Endometrial microvascular endothelial cells (primary cell): ENCODE data around the gene ZNF672. TPM values are rescaled to one million over a fixed set of nuclear protein-coding genes. Genes with fewer than 3 reads are reported as not detected.
"Not testable (repeated sequence)": the region's sequence is repeated elsewhere in the genome, so short reads cannot be mapped to it uniquely, and the experiment has no call there.

Experiments
- in situ Hi-C: cut with HindIII; loops from 2 replicates; pipeline ENCODE4 v1.10.0; 2017; ENCODE audit warnings: low sequenced_read_pairs, low pct_unique_long_range_greater_than_20kb; ENCODE audit errors: inconsistent ontology term
- total RNA-seq: library from RNA; depleted of rRNA; stranded (reverse); fragments of >200 nt; gene quantifications from one replicate; pipeline ENCODE4 v1.2.3, GENCODE V29; 2015; ENCODE audit errors: inconsistent ontology term

The ZNF672 gene
- total RNA-seq, 1 donor from 2014 or later, result 29.5 TPM

DNA sequence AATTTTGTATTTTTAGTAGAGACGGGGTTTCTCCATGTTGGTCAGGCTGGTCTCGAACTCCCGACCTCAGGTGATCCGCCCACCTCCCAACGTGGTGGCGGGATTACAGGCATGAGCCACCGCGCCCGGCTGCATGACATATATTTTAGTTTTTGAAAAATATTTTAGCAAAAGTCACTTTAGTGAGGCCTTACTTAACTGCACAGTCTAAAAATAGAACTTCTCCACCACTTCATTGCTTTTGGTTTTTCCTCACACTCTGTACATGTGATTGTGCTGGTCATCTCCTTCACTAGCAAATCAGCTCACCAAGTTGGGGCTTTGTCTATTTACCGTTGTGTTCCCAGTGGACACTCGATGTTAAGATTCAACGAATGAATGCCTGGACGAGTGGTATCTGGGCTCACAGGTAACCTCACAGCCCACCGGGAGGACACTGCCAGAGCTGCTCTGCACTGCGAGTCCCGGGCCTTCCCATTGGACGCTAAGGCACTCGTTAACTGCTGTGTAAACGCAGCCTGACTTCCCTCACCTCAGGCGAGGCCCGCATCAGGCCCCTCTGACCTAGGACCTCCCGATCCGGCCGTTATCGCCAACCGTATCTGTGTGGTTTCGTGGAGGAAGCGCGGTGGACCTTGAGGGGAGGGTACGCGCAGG is 34.9 kb downstream of the ZNF672 start:
- in situ Hi-C loops, result no loop called here

DNA sequence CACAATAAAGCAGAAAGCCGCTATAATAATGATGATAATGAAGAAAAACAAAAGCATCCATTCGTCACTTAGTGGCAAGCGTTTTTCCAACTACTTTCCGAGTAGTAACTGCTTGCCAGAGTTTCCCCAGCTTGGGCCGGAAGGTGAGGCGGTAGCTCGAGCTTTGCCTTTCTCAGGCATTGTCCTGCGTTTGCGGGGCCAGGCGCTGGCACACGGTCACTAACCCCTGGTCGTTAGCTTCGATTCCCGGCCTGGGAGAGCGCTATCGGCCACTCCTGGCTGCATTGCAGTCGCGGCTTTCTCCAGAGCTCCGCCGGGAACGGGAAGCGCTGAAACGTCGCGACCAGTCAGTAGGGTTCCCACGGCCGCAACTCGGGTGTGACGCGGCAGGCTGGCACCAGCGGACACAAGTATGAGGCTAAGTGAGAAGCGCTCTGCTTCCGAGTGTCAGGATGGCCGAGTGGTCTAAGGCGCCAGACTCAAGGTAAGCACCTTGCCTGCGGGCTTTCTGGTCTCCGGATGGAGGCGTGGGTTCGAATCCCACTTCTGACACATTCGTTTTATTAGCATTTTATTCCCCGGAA is 35.5 kb downstream of the ZNF672 start:
- in situ Hi-C loops, result no loop called here

DNA sequence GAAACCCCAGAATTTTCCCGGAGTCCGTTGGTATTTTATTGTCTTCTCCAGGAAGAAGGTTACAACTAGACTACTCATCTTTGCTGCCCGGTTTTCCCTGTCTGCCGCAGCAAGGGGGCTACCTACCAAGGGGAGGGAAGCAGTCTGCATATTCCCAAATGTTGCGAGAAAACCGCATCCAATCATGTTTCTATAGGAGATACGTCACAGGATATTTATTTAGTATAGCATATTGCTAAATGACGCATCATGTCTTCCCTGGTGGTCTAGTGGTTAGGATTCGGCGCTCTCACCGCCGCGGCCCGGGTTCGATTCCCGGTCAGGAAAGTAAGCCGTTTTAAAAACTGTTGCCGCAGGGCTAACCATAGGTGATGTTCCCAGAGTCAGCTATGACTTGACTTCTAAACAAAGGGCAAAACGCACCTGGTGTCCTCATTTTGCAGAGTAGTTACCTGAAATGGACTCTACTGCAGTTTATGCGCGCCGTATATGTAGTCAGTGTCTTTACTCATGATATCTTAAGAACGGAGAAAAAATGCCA is 36.0 kb downstream of the ZNF672 start:
- in situ Hi-C loops, result no loop called here

DNA sequence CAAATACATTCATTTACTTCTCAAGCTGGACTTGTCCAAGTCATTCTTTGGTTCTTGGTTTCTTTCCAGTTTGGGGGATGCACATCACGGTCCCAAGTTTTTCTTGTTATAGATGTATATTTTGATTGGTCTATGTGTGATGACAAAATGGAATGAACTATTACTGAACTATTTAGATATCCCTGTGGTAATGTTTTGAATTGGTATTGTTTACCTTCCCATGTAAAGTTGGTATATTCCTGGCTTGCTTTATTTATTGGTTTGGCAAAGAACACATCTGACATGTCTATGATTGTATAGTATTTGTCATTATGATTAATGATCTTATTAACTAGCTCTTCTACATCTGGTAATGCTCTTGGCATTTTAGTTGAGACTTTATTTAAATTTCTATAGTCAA is 43.2 kb downstream of the ZNF672 start:
- in situ Hi-C loops, result no loop called here

DNA sequence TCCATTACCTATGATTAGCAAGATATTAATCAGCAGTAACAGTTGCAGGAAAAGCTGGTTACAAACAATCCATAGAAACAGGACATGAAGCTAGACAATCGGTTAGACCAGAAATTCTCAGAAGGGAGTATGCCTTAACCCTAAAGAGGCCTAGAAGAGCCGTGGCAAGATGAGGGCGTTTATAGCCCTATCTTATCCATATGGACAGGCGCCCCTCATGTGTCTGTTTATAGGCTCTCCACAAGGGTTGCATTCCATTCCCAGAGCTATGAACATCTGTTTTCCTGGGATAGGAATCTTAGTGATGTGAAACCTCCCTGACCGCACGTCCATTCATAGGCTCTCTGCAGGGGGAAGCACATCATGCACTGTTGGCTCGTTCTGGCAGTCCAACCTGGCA is 44.4 kb downstream of the ZNF672 start:
- in situ Hi-C loops, result not testable (repeated sequence)

DNA sequence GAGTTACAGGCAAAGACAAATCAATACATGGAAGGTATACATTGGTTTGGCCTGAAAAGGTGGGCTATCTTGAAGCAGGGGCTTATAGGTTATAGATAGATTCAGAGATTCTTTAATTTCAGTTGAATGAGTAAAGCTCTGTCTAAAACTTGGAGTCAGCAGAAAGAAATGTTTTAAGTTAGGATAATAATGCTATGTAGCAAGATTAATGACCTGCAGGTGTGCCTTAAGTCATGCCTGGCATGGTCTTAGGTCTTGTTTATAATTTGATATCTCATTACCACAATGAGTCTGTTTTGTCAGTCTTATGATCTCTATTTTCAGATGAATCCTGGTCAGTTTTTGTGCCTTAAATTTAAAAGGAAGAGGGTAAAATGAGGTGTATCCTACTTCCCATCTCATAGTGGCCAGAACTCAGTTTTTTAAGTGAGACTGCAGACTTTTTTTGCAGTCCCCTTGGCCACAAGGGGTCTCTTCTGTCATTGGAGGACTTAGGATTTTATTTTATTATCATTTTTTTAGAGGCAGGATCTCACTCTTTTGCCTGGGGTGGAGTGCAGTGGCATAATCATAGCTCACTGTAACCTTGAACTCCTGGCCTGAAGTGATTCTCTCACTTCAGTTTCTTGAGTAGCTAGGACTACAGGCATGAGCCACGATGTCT is 46.7 kb downstream of the ZNF672 start:
- in situ Hi-C loops, result no loop called here

DNA sequence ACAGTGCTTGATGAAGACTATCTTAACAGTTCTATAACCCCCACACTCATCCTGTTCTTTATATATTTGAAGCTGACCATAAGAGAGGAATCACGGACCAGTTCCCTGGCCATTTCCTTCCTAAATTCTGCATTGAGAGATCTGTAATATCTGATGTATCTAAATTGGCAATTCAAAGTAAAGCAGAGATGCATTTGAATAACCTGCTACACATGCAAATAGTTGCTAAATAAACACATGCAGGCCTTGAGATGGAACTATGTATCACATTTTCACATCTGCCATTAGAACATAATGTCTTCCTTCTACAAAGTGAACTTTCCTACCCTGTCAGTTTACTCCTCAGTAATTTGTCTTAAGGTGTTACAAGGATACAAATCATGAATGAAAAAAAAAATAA is 47.6 kb downstream of the ZNF672 start:
- in situ Hi-C loops, result no loop called here

DNA sequence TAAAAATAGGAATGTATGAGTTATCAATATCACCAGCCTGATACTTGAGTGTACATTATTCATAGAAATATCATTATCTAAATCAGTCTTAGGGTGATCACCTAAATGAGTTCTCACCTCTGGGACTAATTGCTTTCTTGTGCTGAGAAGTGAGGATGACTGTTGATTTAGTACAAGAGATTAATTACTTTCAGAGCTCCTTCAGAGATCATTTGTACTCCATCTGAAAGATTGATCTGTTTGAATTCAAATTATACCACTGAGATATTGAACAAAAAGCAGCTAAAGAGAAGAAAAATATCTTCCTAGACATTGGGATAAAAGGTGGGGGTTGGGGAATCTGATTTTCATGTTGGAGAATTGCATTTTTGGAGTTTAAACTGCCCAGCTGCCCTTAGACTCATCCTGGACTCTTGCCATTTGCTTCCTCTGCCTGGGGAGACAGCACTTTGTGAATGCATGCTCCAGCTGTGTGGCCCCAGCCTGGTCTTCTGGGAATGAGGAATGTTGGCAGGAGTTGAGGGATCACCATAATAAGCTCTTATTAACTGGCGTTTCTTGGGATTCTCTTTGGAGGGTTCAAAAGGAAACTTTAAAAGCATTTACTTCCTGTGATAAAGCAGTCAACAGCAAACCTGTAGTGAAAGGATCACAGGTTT is 48.3 kb downstream of the ZNF672 start:
- in situ Hi-C loops, result no loop called here

DNA sequence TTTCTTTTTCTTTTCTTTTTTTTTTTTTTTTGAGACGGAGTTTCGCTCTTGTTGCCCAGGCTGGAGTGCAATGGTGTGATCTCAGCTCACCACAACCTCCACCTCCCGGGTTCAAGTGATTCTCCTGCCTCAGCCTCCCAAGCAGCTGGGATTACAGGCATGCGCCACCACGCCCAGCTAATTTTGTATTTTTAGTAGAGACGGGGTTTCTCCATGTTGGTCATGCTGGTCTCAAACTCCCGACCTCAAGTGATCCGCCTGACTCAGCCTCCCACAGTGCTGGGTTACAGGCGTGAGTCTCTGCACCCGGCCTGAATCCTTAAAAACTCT is 51.9 kb downstream of the ZNF672 start:
- in situ Hi-C loops, result not testable (repeated sequence)

DNA sequence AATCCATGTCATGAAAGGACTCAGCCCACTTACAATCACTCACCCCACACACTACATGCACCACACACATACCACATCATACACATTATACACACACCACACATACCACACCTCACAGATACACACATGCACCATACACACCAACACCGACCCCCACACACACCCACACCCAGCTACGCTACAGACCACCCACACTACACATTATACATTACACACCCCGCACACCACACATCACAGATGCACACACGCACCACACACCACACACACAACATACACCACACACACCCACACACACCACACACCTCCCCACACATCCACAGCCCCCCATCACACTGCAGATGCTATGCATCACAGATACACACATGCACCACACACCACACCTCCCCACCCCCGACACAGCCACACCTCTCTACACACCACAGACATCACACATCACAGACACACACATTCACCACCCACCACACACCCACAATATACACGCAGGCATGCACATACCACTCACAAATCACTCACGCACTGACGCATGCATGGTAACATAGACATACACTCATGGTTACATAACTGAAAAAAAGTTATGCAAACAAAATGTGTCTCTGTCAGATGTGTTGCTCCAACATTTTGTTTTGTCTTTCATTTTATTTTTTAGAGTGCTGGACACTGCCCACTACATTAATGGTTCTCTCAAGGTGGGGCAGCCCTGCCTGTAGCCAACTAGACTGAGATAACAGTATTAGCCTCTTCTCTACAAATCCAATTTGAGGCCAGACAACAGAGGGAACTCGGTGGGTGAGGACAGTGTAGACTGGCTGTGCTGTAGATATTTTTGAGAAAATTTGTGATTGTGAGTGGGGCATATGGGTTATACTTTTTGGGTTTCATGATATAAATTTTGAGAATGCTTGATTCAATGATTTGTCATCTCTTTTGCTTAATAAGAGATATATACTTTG is 52.8 kb downstream of the ZNF672 start:
- in situ Hi-C loops, result no loop called here

DNA sequence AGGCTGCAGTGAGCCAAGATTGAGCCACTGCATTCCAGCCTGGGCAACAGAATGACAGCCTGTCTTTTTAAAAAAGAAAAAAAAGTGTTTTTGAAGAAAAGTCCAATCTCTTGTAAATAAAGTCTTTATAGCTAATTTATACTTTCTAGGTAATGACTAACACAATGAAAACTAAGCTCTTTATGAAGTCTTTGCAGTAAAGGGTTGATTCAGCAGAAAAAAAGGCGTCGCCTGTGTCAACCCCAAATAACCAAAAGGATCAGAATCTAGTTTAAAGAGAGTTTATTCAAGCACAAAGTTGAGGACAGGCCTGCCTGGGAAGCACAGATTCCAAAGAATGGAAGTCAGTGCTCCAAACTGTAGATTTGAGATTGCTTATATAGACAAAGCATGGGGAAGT is 53.7 kb downstream of the ZNF672 start:
- in situ Hi-C loops, result no loop called here

DNA sequence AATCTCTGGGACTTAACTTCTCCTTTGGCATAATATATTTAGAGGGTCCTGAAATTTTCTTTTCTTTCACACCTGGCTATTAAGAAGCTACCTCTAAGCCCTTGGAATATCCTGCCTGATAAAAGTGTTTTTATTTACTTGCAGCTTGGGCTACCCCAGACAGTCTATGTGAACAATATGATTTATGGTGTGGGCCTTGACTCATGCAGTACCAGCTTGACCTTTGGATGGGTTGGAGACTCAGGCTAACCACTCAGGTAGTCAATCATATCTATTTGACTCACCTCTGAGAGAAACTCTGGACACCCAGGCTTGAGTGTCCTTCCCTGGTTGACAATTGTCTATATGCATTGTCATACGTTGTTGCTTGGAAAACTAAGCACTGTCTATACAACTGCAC is 54.6 kb downstream of the ZNF672 start:
- in situ Hi-C loops, result no loop called here

DNA sequence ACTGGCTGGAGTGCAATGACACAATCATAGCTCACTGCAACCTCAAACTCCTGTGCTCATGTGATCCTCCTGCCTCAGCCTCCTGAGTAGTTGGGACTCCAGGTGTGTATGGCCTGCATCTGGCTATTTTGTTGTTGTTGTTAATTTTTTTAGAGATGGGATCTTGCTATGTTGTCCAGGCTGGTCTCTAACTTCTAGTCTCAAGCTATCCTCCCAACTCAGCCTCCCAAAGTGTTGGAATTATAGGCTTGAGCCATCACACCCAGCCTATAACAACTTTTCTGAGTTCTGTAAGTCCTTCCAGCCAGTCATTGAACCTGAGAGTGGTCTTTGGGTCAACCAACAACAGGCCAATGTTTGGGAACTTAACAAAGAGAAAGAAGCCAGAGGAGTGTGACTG is 56.8 kb downstream of the ZNF672 start:
- in situ Hi-C loops, result no loop called here

DNA sequence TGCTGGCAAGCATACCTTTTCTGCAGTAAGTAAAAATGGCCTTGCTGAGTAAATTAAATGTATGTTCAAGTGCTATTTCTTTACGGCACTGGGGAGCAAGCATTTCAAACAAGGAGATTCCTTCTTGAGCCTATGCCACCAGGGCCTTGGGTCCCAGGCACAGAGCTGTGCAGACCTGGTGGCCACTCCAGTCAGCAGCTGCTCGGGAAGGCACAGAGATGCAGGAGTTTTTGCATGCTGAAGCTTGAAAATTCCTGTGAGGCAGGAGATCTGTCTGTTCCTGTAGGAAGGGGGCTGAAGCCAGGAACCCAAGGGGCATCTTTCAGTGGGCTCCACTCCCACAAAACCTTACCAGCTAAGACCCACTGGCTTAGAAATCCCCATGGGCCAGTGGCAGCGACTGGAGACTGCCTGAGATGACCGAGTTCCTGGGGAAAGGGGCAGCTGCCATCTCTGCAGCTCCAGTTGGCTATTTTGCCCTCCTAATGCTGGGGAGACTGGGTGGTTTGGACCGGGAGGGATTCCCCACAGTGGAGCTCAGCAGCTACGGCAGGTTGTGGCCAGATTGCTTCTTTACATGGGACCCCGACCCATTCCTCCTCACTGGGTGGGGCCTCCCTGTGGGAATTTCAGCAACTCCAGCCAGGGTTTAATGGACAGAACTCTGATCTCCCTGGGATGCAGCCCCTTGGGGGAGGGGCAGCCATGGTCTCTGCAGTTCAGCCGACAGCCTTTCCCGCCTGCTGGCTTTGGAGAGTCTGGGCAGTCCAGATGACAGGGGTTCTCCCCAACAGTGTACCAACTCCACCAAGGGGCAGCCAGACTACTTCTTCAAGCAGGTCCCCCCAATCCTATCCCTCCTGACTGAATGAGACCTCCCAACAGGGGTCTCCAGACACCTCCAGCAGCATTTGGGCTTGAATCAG is 59.7 kb downstream of the ZNF672 start:
- in situ Hi-C loops, result no loop called here
